Measurements from ENCODE around the gene TMEM63A.

GRCh38 chr1:225819346-225820192 lies 62.6 kb downstream of the TMEM63A start:
- TF ChIP-seq, protein P1, sequence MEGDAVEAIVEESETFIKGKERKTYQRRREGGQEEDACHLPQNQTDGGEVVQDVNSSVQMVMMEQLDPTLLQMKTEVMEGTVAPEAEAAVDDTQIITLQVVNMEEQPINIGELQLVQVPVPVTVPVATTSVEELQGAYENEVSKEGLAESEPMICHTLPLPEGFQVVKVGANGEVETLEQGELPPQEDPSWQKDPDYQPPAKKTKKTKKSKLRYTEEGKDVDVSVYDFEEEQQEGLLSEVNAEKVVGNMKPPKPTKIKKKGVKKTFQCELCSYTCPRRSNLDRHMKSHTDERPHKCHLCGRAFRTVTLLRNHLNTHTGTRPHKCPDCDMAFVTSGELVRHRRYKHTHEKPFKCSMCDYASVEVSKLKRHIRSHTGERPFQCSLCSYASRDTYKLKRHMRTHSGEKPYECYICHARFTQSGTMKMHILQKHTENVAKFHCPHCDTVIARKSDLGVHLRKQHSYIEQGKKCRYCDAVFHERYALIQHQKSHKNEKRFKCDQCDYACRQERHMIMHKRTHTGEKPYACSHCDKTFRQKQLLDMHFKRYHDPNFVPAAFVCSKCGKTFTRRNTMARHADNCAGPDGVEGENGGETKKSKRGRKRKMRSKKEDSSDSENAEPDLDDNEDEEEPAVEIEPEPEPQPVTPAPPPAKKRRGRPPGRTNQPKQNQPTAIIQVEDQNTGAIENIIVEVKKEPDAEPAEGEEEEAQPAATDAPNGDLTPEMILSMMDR (optimal IDR thresholded peaks at IDR 0.05 in 1 of 3, IDR thresholded peaks at IDR 0.05 in 1 of 3, conservative IDR thresholded peaks at IDR 0.05 in 1 of 3; ENCODE audit: extremely low read depth in 1 of 3, insufficient read depth in 2 of 3, low read length in 3 of 3) = no peak
- TF ChIP-seq EZH2 (IDR thresholded peaks at IDR 0.05; ENCODE audit: low read length) = no peak

Measured in keratinocyte (primary cell).